ENCODE data around the gene CHPF2.

Gene CHPF2, protein sequence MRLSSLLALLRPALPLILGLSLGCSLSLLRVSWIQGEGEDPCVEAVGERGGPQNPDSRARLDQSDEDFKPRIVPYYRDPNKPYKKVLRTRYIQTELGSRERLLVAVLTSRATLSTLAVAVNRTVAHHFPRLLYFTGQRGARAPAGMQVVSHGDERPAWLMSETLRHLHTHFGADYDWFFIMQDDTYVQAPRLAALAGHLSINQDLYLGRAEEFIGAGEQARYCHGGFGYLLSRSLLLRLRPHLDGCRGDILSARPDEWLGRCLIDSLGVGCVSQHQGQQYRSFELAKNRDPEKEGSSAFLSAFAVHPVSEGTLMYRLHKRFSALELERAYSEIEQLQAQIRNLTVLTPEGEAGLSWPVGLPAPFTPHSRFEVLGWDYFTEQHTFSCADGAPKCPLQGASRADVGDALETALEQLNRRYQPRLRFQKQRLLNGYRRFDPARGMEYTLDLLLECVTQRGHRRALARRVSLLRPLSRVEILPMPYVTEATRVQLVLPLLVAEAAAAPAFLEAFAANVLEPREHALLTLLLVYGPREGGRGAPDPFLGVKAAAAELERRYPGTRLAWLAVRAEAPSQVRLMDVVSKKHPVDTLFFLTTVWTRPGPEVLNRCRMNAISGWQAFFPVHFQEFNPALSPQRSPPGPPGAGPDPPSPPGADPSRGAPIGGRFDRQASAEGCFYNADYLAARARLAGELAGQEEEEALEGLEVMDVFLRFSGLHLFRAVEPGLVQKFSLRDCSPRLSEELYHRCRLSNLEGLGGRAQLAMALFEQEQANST

GRCh38 chr7:151232091-151232916, at the start of gene CHPF2:
TSS of gene CHPF2 (plus strand) at chr7:151232483. CDS start at chr7:151234012, 1,529 bp downstream.
- DNase-seq (ENCODE audit: low read depth, low spot score): peak; percentile 95

DNA sequence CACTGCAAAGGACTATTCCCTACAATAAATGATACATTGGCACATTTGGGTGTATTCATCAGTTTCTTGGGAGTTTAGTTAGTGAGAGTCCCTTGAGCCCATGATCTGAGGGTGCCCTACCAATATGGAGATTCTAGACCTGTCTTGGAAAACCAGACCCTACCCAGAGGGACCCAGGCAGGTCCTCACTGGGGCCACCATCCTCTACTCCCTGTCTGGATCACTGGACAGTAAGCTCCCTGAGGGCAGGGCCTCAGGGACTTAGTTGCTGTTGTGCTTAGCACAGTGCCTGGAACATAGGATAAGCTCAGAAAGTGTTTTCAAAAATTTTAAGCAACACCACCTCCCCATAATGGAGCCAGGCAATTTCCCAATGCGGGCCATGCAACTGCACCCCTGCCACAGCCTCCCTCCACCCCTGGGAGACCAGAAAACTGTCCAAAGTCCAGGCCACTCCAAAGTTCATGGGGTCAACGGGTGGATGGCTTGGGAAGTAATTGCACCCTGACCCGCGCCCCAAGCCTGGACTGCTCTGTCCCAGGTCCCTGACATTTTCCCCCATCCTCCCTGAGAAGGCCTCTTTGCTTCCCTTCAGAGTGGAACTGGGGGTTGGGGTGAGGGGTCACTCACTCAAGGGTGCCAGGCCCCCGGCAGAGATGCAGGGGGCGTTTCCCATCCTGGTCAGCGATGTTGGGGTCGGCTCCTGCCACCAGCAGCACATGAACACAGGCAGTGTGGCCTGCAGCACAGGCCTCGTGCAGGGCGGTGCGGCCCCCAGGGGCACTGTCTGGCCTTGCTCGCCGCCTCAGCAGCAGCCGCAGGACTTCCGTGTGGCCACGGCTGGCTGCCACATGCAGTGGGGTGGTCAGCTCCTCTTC, 46.3 kb upstream of the CHPF2 start:
- no peak for DNase-seq (ENCODE audit: low read depth, low spot score)

DNA sequence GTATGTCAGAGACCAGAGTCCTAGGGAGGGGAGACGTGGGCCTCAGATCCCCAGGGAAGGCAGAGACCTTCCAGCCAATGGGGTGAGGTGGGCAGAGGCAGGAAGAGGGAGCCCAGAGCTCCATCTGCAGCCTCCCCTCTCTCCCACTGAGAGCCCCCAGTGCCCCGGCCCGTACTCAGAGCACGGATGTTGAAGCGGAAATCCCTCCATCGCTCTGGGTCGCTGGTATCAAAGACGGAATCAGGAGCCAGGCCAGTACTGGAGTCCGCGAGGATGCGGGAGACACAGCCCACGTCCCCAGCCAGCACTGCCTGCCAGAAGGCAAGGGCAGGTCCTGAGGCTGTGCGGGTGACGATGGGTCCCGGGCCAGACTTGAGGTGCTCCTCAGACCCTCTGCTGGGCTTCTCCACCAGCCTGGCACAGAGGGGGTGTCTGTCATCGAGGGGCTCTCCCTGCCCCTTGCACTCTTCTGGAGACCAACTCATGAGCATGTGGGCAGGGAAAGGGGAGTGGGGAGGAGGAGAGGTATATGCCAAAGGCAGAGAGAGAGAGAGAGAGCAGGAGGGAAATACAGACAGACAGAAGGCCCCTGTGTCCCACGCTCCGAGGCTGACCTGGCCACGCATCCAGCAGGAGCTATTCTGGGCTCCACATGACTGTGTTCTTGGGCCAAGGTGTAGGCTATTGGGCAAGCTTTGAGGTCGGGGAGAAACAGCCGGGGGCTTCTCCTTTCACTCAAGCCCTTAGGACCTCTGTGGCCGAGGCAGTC, 45.5 kb upstream of the CHPF2 start, which contains the start of gene ASB10:
Gene ASB10 (minus strand): TSS at position 611 of the 769 bp plus-strand sequence. CDS start 120 bp downstream, at position 491.
- no peak for DNase-seq (ENCODE audit: low read depth, low spot score)

- DNase-seq (ENCODE audit: low read depth, low spot score): no peak
Measured at GRCh38 chr7:151187409-151188251, 44.7 kb upstream of the CHPF2 start.

GRCh38 chr7:151188252-151188542, 44.1 kb upstream of the CHPF2 start:
- DNase-seq (ENCODE audit: low read depth, low spot score): no peak

- DNase-seq (ENCODE audit: low read depth, low spot score): no peak
Measured at GRCh38 chr7:151189038-151189437, 43.2 kb upstream of the CHPF2 start.

GRCh38 chr7:151191544-151191943, 40.7 kb upstream of the CHPF2 start:
- no peak for DNase-seq (ENCODE audit: low read depth, low spot score)

DNA sequence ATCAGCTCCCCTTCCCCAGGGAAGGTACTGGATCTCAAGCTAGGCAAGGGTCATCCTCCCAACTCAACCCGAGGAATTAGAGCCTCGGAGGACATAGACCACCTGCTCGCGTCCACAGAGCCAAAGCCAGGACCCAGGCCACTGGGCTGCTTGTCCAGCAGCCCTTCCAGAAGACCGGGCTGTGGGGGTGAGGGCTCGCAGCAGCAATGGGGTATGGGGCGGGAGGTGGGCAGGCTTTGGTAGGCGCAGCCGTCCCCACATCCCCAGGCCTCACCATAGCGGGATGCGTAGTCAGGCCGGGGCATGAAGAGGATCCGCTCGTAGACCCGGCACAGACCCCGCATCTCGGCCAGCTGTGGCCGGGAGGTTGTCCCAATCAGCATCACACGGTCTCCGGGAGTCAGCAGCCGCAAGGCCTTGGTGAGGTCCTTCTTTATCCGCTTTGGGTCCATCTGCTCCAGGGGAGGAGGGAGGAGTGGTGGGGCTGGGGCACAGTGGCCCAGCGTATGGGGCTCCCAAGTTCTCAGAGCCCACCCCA, 40.2 kb upstream of the CHPF2 start:
- no peak for DNase-seq (ENCODE audit: low read depth, low spot score)

- no peak for DNase-seq (ENCODE audit: low read depth, low spot score)
Measured at GRCh38 chr7:151193203-151193978, 38.9 kb upstream of the CHPF2 start.

DNA sequence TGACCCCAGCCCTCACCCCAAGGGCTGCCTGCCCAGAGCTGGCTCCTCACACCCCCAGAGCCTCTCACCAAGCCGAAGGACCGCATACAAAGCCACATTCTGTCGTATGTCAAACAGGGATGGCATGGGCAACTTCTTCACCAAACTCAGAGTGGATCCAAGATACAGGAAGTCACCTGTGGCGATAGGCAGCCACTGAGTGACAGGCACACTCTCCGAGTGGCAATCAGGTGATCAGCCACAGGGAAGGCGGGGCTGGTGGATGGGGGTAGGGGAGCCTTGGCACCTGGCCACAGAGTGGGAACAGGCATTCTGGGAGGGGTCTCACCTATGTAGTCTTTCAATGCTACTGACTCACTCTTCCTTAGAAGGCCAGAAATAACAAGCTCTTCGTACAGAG, 38.1 kb upstream of the CHPF2 start:
- DNase-seq (ENCODE audit: low read depth, low spot score): no peak

- no peak for DNase-seq (ENCODE audit: low read depth, low spot score)
Measured at GRCh38 chr7:151195616-151196450, 36.5 kb upstream of the CHPF2 start.

DNA sequence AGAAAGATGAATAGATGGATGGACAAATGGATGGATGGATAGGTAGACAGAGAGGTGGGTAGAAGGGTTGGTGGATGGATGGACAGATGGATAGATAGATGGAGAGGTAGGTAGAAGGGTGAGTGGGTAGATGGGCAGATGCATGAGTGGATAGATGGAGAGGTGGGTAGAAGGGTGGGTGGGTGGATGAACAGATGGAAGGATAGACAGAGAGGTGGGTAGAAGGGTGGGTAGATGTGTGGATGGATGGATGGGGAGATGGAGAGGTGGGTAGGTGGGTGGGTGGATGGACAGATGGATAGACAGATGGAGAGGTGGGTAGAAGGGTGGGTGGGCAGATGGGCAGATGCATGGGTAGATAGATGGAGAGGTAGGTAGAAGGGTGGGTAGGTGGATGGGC, 34.4 kb upstream of the CHPF2 start:
- no peak for DNase-seq (ENCODE audit: low read depth, low spot score)

DNA sequence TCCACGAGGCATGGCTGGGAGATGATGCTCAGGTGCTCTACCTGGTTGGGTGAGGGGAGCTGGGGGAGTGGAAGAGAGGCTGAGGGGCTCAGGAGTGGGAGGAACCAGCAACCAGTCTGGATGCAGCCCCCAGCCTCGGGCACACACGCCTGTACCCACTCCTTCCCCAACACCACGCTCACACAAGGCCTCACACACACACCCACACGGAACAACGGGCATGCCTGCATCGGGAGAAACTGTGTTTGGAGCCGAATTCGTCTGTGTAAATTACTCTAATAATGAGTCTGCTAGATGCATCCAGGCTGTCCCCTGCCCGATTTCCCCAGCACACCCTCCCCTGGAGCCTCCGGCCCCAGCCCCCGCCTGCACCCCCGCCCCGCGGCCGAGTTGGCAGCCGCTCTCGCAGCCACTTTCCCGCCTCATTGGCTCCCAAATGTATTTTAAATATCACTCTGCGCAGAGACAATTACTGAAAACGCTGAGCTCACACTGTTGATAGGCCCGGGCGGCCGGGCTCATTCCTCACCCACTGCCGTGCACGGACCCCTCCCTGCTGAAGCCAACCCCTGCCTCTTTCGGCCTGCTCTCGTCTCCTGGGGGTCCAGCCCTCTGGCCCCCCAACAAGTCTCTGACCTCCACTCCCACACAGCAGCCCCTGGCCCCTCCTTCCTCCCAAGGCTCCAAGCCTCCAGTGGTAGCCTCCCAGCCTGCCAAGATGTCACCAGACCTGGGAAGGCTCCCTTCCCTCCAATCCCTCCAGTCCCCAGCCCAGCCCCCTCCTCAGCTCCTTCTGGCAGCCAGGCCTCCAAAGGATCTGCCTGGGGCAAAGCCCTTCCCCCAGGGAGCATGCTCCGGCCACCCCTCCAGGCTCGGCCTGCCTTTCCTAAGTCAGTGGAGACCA, 33.1 kb upstream of the CHPF2 start:
- DNase-seq (ENCODE audit: low read depth, low spot score): peak; percentile 40

DNA sequence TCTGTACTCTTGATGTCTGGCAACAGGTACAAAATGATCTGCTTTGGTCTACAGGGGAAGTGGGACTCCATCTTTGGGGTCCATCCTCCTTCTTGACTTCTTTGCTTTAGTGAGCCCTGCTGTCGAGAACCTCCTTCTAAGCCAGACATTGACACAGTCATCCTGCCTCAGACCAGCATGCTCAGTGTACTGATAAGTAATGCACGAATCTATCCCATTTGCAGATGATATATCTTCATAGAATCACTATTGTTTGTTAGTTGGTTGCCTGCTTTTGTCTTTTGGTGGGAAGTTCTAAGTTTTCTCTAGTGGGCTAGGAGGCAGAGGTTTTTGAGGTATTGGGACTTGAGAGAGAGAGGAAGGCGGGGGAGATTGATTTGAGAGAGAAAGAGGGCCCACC, 30.9 kb upstream of the CHPF2 start:
- DNase-seq (ENCODE audit: low read depth, low spot score): no peak

GRCh38 chr7:151201751-151202150, 30.5 kb upstream of the CHPF2 start:
- DNase-seq (ENCODE audit: low read depth, low spot score): no peak

DNA sequence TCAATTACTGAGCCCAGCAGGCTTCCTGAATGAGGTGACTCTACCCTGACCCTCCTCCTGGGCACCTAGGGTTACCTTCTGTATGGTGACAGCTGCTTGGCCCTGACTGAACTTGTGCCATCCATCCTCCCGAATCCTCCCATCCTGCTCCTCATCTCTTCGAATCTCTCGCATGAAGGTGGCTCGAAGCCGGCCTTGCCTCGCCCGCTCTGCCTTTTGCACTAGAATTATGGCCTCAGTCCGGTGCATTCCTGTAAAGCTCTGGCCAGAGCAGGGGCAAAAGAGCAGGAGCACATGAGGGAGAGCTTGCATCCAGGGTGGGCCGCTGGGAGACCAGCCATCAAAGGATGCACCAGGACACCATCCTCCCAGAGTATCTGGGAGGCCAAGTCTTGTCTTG, 29.4 kb upstream of the CHPF2 start:
- DNase-seq (ENCODE audit: low read depth, low spot score): no peak

Data from astrocyte of the hippocampus (primary cell).